ENCODE data around the gene PIGT. TPM values are rescaled to one million over a fixed set of nuclear protein-coding genes. Genes with fewer than 3 reads are reported as not detected.
A peak's percentile ranks its signal among the peaks of the same experiment; 100 is the strongest.

The PIGT gene
- total and polyA plus RNA-seq, 10 donors = 42.5 to 82.8 (median 63.6) TPM

DNA sequence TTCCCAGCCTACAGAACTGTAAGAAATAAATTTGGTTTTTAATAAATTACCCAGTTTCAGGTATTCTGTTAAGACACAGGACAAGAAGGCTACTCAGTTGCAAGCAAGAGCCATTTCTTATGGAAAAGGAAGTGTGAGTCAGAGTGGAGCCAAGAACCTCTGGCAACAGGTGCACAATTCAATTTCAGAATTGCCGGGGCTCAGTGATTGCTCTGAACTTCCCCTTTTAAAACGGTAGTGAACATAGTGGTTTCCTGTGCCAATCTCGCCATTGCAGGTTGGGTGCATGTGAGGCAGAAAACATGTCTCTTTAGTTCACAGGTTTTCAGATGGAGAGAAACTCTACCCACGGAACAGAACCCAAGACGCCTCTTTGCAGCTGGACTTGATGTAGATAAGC lies 16.4 kb downstream of the PIGT start:
- WGBS, 5 donors = 23 to 39% (median 30%) methylated on average over 5 of the region's 5 CpGs
- intact Hi-C loops (cut with DNase I; ENCODE audit: low total_unique reads) = no loop called here
- DNase-seq = no peak

GRCh38 chr20:45433316-45433715 lies 17.4 kb downstream of the PIGT start:
- H3K4me3 ChIP-seq = no peak overlapping the region
- H3K36me3 ChIP-seq = peaks cover 0 to 10% (median 0%) of the 10 kb centered on the region in 6 donors
- intact Hi-C loops (cut with DNase I; ENCODE audit: low total_unique reads) = no loop called here
- 73 to 90% (median 79%) methylated on average over 3 of the region's 3 CpGs for WGBS, 5 donors
- no peaks in the 10 kb centered on the region for H3K27me3 ChIP-seq (replicated peaks in 1 of 7)
- peaks cover 0 to 37% (median 27%) of the 10 kb centered on the region in 6 donors for H3K4me1 ChIP-seq
- H3K9me3 ChIP-seq = no peaks in the 10 kb centered on the region
- H3K27ac ChIP-seq = peak overlapping the region in 3 of 8 donors; percentile 25 to 55 (median 50)
- no peak for DNase-seq
- TF ChIP-seq, protein P1, sequence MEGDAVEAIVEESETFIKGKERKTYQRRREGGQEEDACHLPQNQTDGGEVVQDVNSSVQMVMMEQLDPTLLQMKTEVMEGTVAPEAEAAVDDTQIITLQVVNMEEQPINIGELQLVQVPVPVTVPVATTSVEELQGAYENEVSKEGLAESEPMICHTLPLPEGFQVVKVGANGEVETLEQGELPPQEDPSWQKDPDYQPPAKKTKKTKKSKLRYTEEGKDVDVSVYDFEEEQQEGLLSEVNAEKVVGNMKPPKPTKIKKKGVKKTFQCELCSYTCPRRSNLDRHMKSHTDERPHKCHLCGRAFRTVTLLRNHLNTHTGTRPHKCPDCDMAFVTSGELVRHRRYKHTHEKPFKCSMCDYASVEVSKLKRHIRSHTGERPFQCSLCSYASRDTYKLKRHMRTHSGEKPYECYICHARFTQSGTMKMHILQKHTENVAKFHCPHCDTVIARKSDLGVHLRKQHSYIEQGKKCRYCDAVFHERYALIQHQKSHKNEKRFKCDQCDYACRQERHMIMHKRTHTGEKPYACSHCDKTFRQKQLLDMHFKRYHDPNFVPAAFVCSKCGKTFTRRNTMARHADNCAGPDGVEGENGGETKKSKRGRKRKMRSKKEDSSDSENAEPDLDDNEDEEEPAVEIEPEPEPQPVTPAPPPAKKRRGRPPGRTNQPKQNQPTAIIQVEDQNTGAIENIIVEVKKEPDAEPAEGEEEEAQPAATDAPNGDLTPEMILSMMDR (IDR thresholded peaks at IDR 0.05 in 8 of 11, conservative IDR thresholded peaks at IDR 0.05 in 3 of 11) = no peak
- TF ChIP-seq POLR2AphosphoS5 (IDR thresholded peaks at IDR 0.05) = no peak
- TF ChIP-seq POLR2A (IDR thresholded peaks at IDR 0.05) = no peak

More for the DNA sequence above, 16.4 kb downstream of the PIGT start:
- H3K27ac ChIP-seq = peak overlapping the region in 3 of 8 donors; percentile 50 to 61 (median 55)
- peaks cover 0 to 35% (median 26%) of the 10 kb centered on the region in 6 donors for H3K4me1 ChIP-seq
- H3K9me3 ChIP-seq = no peaks in the 10 kb centered on the region
- TF ChIP-seq POLR2A (IDR thresholded peaks at IDR 0.05) = no peak
- TF ChIP-seq POLR2AphosphoS5 (IDR thresholded peaks at IDR 0.05) = peak in 1 of 3 donors; percentile 29
- TF ChIP-seq, protein P1 (IDR thresholded peaks at IDR 0.05 in 8 of 11, conservative IDR thresholded peaks at IDR 0.05 in 3 of 11) = no peak
- H3K27me3 ChIP-seq (replicated peaks in 1 of 7) = no peaks in the 10 kb centered on the region
- peaks cover 0 to 13% (median 5%) of the 10 kb centered on the region in 6 donors for H3K36me3 ChIP-seq
- H3K4me3 ChIP-seq = no peak overlapping the region

DNA sequence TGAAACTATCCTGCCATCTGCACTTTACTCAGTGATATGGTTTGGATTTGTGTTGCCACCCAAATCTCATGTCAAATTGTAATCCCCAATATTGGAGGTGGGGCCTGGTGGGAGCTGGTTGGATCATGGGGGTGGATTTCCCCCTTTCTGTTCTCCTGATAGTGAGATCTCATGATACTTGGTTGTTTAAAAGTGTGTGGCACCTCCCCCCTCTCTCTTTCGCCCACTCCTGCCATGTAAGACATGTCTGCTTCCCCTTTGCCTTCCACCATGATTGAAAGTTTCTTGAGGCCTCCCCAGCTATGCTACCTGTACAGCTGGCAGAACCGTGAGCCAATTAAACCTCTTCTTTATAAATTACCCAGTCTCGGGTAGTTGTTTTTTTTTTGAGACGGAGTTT lies 18.0 kb downstream of the PIGT start:
- Histone ChIP-seq H3K4me1 (peaks cover 0 to 37% (median 27%) of the 10 kb centered on the region in 6 donors), H3K9me3 (no peaks in the 10 kb centered on the region), H3K36me3 (peaks cover 0 to 9% (median 0%) of the 10 kb centered on the region in 6 donors), H3K27ac (no peak overlapping the region), H3K4me3 (no peak overlapping the region), H3K27me3 (replicated peaks in 1 of 7) (no peaks in the 10 kb centered on the region)
- 93 to 97% (median 94%) methylated on average over 4 of the region's 4 CpGs for WGBS, 5 donors
- intact Hi-C loops (cut with DNase I; ENCODE audit: low total_unique reads) = no loop called here
- TF ChIP-seq, protein P1 (IDR thresholded peaks at IDR 0.05 in 8 of 11, conservative IDR thresholded peaks at IDR 0.05 in 3 of 11) = no peak
- TF ChIP-seq POLR2AphosphoS5 (IDR thresholded peaks at IDR 0.05) (no peak), POLR2A (IDR thresholded peaks at IDR 0.05) (no peak)
- no peak for DNase-seq

DNA sequence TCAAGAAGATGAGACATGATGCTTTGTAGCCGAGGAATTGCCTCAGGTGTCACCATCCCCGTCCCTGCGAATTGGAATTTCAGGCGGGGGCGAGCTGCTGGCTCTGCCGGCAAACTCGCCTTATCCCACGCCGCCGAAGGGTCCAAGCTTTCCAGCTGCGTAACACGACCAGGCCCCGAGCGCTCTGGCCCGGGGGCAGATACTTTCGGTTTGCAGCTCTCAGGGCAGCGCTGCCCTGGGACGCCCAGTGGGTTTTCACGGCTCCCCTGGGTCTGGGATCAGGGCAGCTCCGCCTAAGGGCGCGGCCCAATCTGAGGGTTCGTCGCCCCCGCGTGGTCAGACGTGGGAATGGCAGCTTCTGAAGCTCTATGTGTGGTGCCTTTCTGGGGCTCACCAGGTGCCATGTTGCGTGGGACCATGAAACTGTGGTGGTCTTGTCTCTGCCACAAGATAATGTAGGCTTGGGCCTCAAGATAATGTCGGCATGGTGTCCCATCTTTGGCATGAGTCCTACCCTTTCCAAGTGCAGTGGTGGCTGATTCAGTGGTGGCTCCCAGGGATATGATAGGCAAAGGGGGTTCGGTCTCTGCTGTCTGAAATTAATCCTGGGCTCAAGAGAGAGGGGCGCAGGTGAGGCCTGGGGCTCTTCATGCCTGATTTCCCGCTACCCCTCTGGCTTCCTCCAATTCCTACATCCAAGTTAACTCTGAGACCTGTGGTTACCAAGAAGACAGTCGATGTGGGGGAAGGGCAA lies 21.0 kb downstream of the PIGT start:
- H3K36me3 ChIP-seq = no peaks in the 10 kb centered on the region
- no peaks in the 10 kb centered on the region for H3K27me3 ChIP-seq (replicated peaks in 1 of 7)
- TF ChIP-seq POLR2A (IDR thresholded peaks at IDR 0.05) (peak in 1 of 3 donors; percentile 20), POLR2AphosphoS5 (IDR thresholded peaks at IDR 0.05) (peak; percentile 82 to 84 (median 84))
- TF ChIP-seq, protein P1 (IDR thresholded peaks at IDR 0.05 in 8 of 11, conservative IDR thresholded peaks at IDR 0.05 in 3 of 11) = peak; percentile 91 to 98 (median 96)
- H3K4me1 ChIP-seq = peaks cover 0 to 33% (median 25%) of the 10 kb centered on the region in 6 donors
- DNase-seq = peak; percentile 97
- WGBS, 5 donors = 11 to 15% (median 13%) methylated on average over 20 to 33 of the region's 33 CpGs
- H3K4me3 ChIP-seq = peak overlapping the region; percentile 12 to 73 (median 46)
- intact Hi-C loops (cut with DNase I; ENCODE audit: low total_unique reads) = loop anchor here (5.0 kb wide), 2 partner anchors 65 to 115 kb away; no protein-coding TSS in a partner anchor
- peak overlapping the region in 7 of 8 donors; percentile 47 to 81 (median 72) for H3K27ac ChIP-seq
- H3K9me3 ChIP-seq = no peaks in the 10 kb centered on the region

All from spleen (tissue), 11 donors.